ENCODE data around the gene ORM2.

ORM2 gene

GRCh38 chr9:114348261-114348905 lies 18.7 kb downstream of the ORM2 start:
- H4K20me1 ChIP-seq (ENCODE audit: insufficient read depth, low read length) = no peaks in the 10 kb centered on the region
- TF ChIP-seq CTCF (IDR thresholded peaks at IDR 0.05; ENCODE audit: low read length) = no peak
- no peak for TF ChIP-seq EZH2phosphoT487 (IDR thresholded peaks at IDR 0.05; ENCODE audit: low read length)
- no peak for TF ChIP-seq EZH2 (optimal IDR thresholded peaks at IDR 0.05; ENCODE audit: low read depth, low read length)
- no peak for DNase-seq
- H2AFZ ChIP-seq (ENCODE audit: low read length) = no peak overlapping the region
- no peak overlapping the region for H3K4me2 ChIP-seq (ENCODE audit: low read depth, low read length)
- H3K27me3 ChIP-seq (replicated peaks; ENCODE audit: insufficient read depth, low read length) = no peaks in the 10 kb centered on the region
- no peaks in the 10 kb centered on the region for H3K9me2 ChIP-seq (replicated peaks; ENCODE audit: insufficient read depth, low read length)
- H3K9ac ChIP-seq (ENCODE audit: low read length) = no peak overlapping the region
- peaks cover 23% of the 10 kb centered on the region for H3K36me3 ChIP-seq (replicated peaks; ENCODE audit: insufficient read depth, low read length)
- peaks cover 6% of the 10 kb centered on the region; the same call in 1 of the 2 replicates for H3K79me2 ChIP-seq (ENCODE audit: low read length)
- H3K4me1 ChIP-seq (ENCODE audit: low read length) = no peaks in the 10 kb centered on the region
- H3K27ac ChIP-seq (ENCODE audit: low read length) = no peak overlapping the region
- H3F3A ChIP-seq (ENCODE audit: insufficient read depth, low read length) = no peaks in the 10 kb centered on the region
- H3K9me3 ChIP-seq (replicated peaks; ENCODE audit: insufficient read depth, low read length) = no peaks in the 10 kb centered on the region
- H3K4me3 ChIP-seq (ENCODE audit: low read length) = no peak overlapping the region

- Histone ChIP-seq H3K9ac (ENCODE audit: low read length) (no peak overlapping the region), H3K4me2 (ENCODE audit: low read depth, low read length) (no peak overlapping the region), H3K4me3 (ENCODE audit: low read length) (no peak overlapping the region), H3K27ac (ENCODE audit: low read length) (no peak overlapping the region), H3K4me1 (ENCODE audit: low read length) (no peaks in the 10 kb centered on the region), H4K20me1 (ENCODE audit: insufficient read depth, low read length) (no peaks in the 10 kb centered on the region), H2AFZ (ENCODE audit: low read length) (no peak overlapping the region), H3K36me3 (replicated peaks; ENCODE audit: insufficient read depth, low read length) (peaks cover 24% of the 10 kb centered on the region), H3K79me2 (ENCODE audit: low read length) (peaks cover 9% of the 10 kb centered on the region; the same call in 1 of the 2 replicates), H3F3A (ENCODE audit: insufficient read depth, low read length) (0 out of 2 replicates have a peak, but pooled peaks cover 2% of the 10 kb centered on the region), H3K9me3 (replicated peaks; ENCODE audit: insufficient read depth, low read length) (no peaks in the 10 kb centered on the region), H3K27me3 (replicated peaks; ENCODE audit: insufficient read depth, low read length) (no peaks in the 10 kb centered on the region), H3K9me2 (replicated peaks; ENCODE audit: insufficient read depth, low read length) (no peaks in the 10 kb centered on the region)
- DNase-seq = no peak
- TF ChIP-seq EZH2phosphoT487 (IDR thresholded peaks at IDR 0.05; ENCODE audit: low read length) = no peak
- TF ChIP-seq EZH2 (optimal IDR thresholded peaks at IDR 0.05; ENCODE audit: low read depth, low read length) = no peak
Measured at GRCh38 chr9:114348906-114349482, 19.3 kb downstream of the ORM2 start.

GRCh38 chr9:114349713-114350480 lies 20.2 kb downstream of the ORM2 start:
- no peak overlapping the region for H3K4me3 ChIP-seq (ENCODE audit: low read length)
- peaks cover 26% of the 10 kb centered on the region for H3K36me3 ChIP-seq (replicated peaks; ENCODE audit: insufficient read depth, low read length)
- no peak for TF ChIP-seq CTCF (IDR thresholded peaks at IDR 0.05; ENCODE audit: low read length)
- TF ChIP-seq EZH2 (optimal IDR thresholded peaks at IDR 0.05; ENCODE audit: low read depth, low read length) = no peak
- TF ChIP-seq EZH2phosphoT487 (IDR thresholded peaks at IDR 0.05; ENCODE audit: low read length) = no peak
- DNase-seq = no peak
- H3K4me1 ChIP-seq (ENCODE audit: low read length) = no peaks in the 10 kb centered on the region
- H3F3A ChIP-seq (ENCODE audit: insufficient read depth, low read length) = 0 out of 2 replicates have a peak, but pooled peaks cover 4% of the 10 kb centered on the region
- H3K9me2 ChIP-seq (replicated peaks; ENCODE audit: insufficient read depth, low read length) = no peaks in the 10 kb centered on the region
- H3K9ac ChIP-seq (ENCODE audit: low read length) = no peak overlapping the region
- H3K27ac ChIP-seq (ENCODE audit: low read length) = no peak overlapping the region
- H3K4me2 ChIP-seq (ENCODE audit: low read depth, low read length) = no peak overlapping the region
- H3K9me3 ChIP-seq (replicated peaks; ENCODE audit: insufficient read depth, low read length) = no peaks in the 10 kb centered on the region
- no peaks in the 10 kb centered on the region for H3K27me3 ChIP-seq (replicated peaks; ENCODE audit: insufficient read depth, low read length)
- no peaks in the 10 kb centered on the region for H4K20me1 ChIP-seq (ENCODE audit: insufficient read depth, low read length)
- no peak overlapping the region for H2AFZ ChIP-seq (ENCODE audit: low read length)
- peaks cover 9% of the 10 kb centered on the region; the same call in 1 of the 2 replicates for H3K79me2 ChIP-seq (ENCODE audit: low read length)
